ENCODE results near the gene ALG5. TPM values are rescaled to one million over a fixed set of nuclear protein-coding genes. Genes with fewer than 3 reads are reported as not detected.

The ALG5 gene
- total RNA-seq, 1 experiment from 2014 or later: 32.2 TPM

GRCh38 chr13:36973621-36974295, 25.4 kb downstream of the ALG5 start (continued):
- TF ChIP-seq ZBTB33 (IDR thresholded peaks at IDR 0.05; ENCODE audit: extremely low read depth, insufficient replicate concordance, low read length) (no peak), ZNF274 (IDR thresholded peaks at IDR 0.05; ENCODE audit: low read depth, low read length) (no peak), ELF1 (IDR thresholded peaks at IDR 0.05; ENCODE audit: borderline replicate concordance, low read depth) (no peak), TCF7L2 (IDR thresholded peaks at IDR 0.05; ENCODE audit: borderline replicate concordance, extremely low read depth, insufficient read depth, insufficient read length) (no peak), MAX (IDR thresholded peaks at IDR 0.05) (no peak), FOSL1 (IDR thresholded peaks at IDR 0.05; ENCODE audit: low read depth) (no peak), CBX3 (IDR thresholded peaks at IDR 0.05; ENCODE audit: low read depth) (no peak), SRF (IDR thresholded peaks at IDR 0.05; ENCODE audit: low read depth) (no peak), POLR2AphosphoS5 (IDR thresholded peaks at IDR 0.05; ENCODE audit: low read depth, low read length) (no peak)

GRCh38 chr13:36973009-36973408, 26.1 kb downstream of the ALG5 start:
- Histone ChIP-seq H4K20me1 (ENCODE audit: insufficient read depth) (no peaks in the 10 kb centered on the region), H3K9me2 (ENCODE audit: insufficient read depth) (no peaks in the 10 kb centered on the region), H2AFZ (ENCODE audit: low read depth, low read length, poor library complexity, severe bottlenecking) (no peak overlapping the region), H3K4me2 (ENCODE audit: low read length) (no peak overlapping the region), H3K4me3 (replicated peaks in 1 of 2; ENCODE audit: low read depth in 1 of 2, low read length in 2 of 2) (no peak overlapping the region), H3K36me3 (ENCODE audit: control insufficient read depth in 1 of 2, insufficient read depth in 2 of 2, low read length in 2 of 2) (peaks cover 15 to 36% of the 10 kb centered on the region in 2 experiments), H3K9ac (ENCODE audit: low read length) (no peak overlapping the region), H3K27ac (ENCODE audit: low read depth, low read length) (no peak overlapping the region), H3K9me3 (ENCODE audit: control insufficient read depth in 1 of 2, insufficient read depth in 1 of 2, low read depth in 1 of 2, low read length in 2 of 2) (peaks cover 9 to 12% of the 10 kb centered on the region in 2 experiments; a peak in 2 of 4 replicates), H3K79me2 (ENCODE audit: insufficient read depth, low read length) (peaks cover 8% of the 10 kb centered on the region; the same call in 1 of the 2 replicates), H3K4me1 (ENCODE audit: control insufficient read depth in 1 of 2, insufficient read depth in 2 of 2, low read length in 2 of 2) (no peaks in the 10 kb centered on the region), H3K27me3 (ENCODE audit: insufficient read depth, low read length) (no peaks in the 10 kb centered on the region)
- DNase-seq (ENCODE audit: low read depth, low spot score) (no peak), ATAC-seq (no peak)
- RAD21 ChIA-PET (ENCODE audit: low non-redundant PET in 1 of 2, low total read pairs in 2 of 2, uncharacterized antibody in 2 of 2, unreplicated experiment in 2 of 2): no interaction called here
- intact Hi-C loops (cut with micrococcal nuclease): no loop called here
- CTCF ChIA-PET: no interaction called here
- POLR2A ChIA-PET: interaction anchor here (0.7 kb wide), 1 partner anchor 150 kb away, joined by 3 read pairs; no protein-coding TSS in a partner anchor
- TF ChIP-seq CTCF (IDR thresholded peaks at IDR 0.05 in 2 of 3, conservative IDR thresholded peaks at IDR 0.05 in 1 of 3; ENCODE audit: borderline replicate concordance in 1 of 3, insufficient read depth in 1 of 3, low read depth in 2 of 3, low read length in 2 of 3): no peak
- no peak for TF ChIP-seq RAD21 (IDR thresholded peaks at IDR 0.05; ENCODE audit: low read depth)
- TF ChIP-seq TCF7L2 (IDR thresholded peaks at IDR 0.05; ENCODE audit: borderline replicate concordance, extremely low read depth, insufficient read depth, insufficient read length): no peak
- TF ChIP-seq CBX3 (IDR thresholded peaks at IDR 0.05; ENCODE audit: low read depth): no peak
- no peak for TF ChIP-seq EZH2phosphoT487 (IDR thresholded peaks at IDR 0.05; ENCODE audit: borderline replicate concordance)
- BruUV-seq (replicated peaks): no TSS peak
